HepG2 (cell line): ENCODE results near the gene CISD2. TPM values are rescaled to one million over a fixed set of nuclear protein-coding genes. Genes with fewer than 3 reads are reported as not detected.

ENCODE experiments used
- ADNP ChIP-seq: sonication (generic); formaldehyde crosslinking; IDR thresholded peaks from 2 replicates; pipeline ENCODE4 v1.4.0; 2020; ENCODE audit warnings: missing genetic modification reagents
- ATF5 ChIP-seq: sonication (generic); formaldehyde crosslinking; IDR thresholded peaks from 2 replicates; pipeline ENCODE4 v1.4.0; 2020; ENCODE audit warnings: mild to moderate bottlenecking, low read depth, missing genetic modification reagents
- CCAR2 ChIP-seq: fragments of 200-400 bp; formaldehyde crosslinking; optimal IDR thresholded peaks from 2 replicates; pipeline ENCODE3; 2018; ENCODE audit warnings: low read depth, mild to moderate bottlenecking, low read length, moderate library complexity
- CREM ChIP-seq, 2 experiments: sonication (generic) in 1 of 2; formaldehyde crosslinking in 1 of 2; IDR thresholded peaks; 2 replicates each; pipeline versions ENCODE4 v1.4.0 to v1.6.1; 2016 to 2020; ENCODE audit warnings: antibody characterized with exemption in 1 of 2, mild to moderate bottlenecking in 1 of 2, missing genetic modification reagents in 1 of 2
- CTCF ChIP-seq: sonication (generic); formaldehyde crosslinking; IDR thresholded peaks from 2 replicates; pipeline ENCODE4 v1.5.0; 2020; ENCODE audit warnings: mild to moderate bottlenecking, missing genetic modification reagents, moderate library complexity
- ELF3 ChIP-seq: IDR thresholded peaks from 2 replicates; pipeline ENCODE4 v1.6.1; 2016; ENCODE audit warnings: missing genetic modification reagents, missing compliant biosample characterization
- NCOR1 ChIP-seq: fragments of 200-600 bp; sonication (generic); IDR thresholded peaks from 2 replicates; pipeline ENCODE4 v1.7.0; 2017; ENCODE audit warnings: antibody characterized with exemption, low read length, borderline replicate concordance
- PLSCR1 ChIP-seq: sonication (generic); formaldehyde crosslinking; IDR thresholded peaks from 2 replicates; pipeline ENCODE4 v1.5.0; 2020; ENCODE audit warnings: missing genetic modification reagents, mild to moderate bottlenecking, borderline replicate concordance
- SCMH1 ChIP-seq: sonication (generic); formaldehyde crosslinking; IDR thresholded peaks from 2 replicates; pipeline ENCODE4 v1.9.0; 2021; ENCODE audit warnings: missing genetic modification reagents, mild to moderate bottlenecking, borderline replicate concordance
- YY1 ChIP-seq: IDR thresholded peaks from 2 replicates; pipeline ENCODE4 v1.6.1; 2011; ENCODE audit warnings: low read length, low read depth, moderate library complexity, mild to moderate bottlenecking; ENCODE audit not compliant: insufficient read depth, insufficient replicate concordance
- ZBTB7B ChIP-seq: sonication (generic); formaldehyde crosslinking; IDR thresholded peaks from 2 replicates; pipeline ENCODE4 v1.4.0; 2020; ENCODE audit warnings: missing genetic modification reagents
- ZNF234 ChIP-seq: sonication (generic); formaldehyde crosslinking; conservative IDR thresholded peaks from 2 replicates; pipeline ENCODE4 v1.5.1; 2020; ENCODE audit warnings: mild to moderate bottlenecking, missing genetic modification reagents
- ZNF547 ChIP-seq: sonication (generic); formaldehyde crosslinking; IDR thresholded peaks from 2 replicates; pipeline ENCODE4 v1.5.1; 2020; ENCODE audit warnings: mild to moderate bottlenecking, missing genetic modification reagents
- ZNF556 ChIP-seq: sonication (generic); formaldehyde crosslinking; IDR thresholded peaks from 2 replicates; pipeline ENCODE4 v1.4.0; 2020; ENCODE audit warnings: mild to moderate bottlenecking, missing genetic modification reagents, borderline replicate concordance
- ZNF687 ChIP-seq: sonication (generic); formaldehyde crosslinking; IDR thresholded peaks from 2 replicates; pipeline ENCODE4 v1.5.1; 2020; ENCODE audit warnings: mild to moderate bottlenecking, missing genetic modification reagents, moderate library complexity
- ZNF781 ChIP-seq: sonication (generic); formaldehyde crosslinking; IDR thresholded peaks from 2 replicates; pipeline ENCODE4 v1.5.1; 2020; ENCODE audit warnings: borderline replicate concordance, mild to moderate bottlenecking, missing genetic modification reagents; ENCODE audit errors: not compliant biosample characterization
- polyA plus RNA-seq, 8 experiments: library from polyadenylated mRNA; depleted of rRNA in 3 of 8; stranded (reverse) in 7 of 8; unstranded in 1 of 8; fragments of >200 nt; fragmentation: Illumina TruSeq in 4 of 8; extraction: Trizol in 4 of 8; gene quantifications; 2 replicates each; pipeline versions ENCODE4 v1.2.1 to v1.2.3, GENCODE V29; 2011 to 2016; ENCODE audit warnings: low read depth in 4 of 8, missing spikeins in 1 of 8, mixed read lengths in 1 of 8; ENCODE audit not compliant: insufficient read depth in 1 of 8
- total RNA-seq, 5 experiments: library from RNA; depleted of rRNA; stranded (reverse); fragments of >200 nt; fragmentation: Illumina TruSeq; extraction: Trizol; gene quantifications; 2 replicates each; pipeline ENCODE4 v1.2.3, GENCODE V29; 2016; ENCODE audit warnings: low read depth in 1 of 5

CISD2 gene
- total and polyA plus RNA-seq, 2 of the 13 experiments (the other 11 are each of a cell fraction or from before 2014, with no cell fraction given) = 24.5 to 37.7 TPM

- TF ChIP-seq ZNF547 (CRISPR knock-in tag) (peak; percentile 46; the same call in 1 of the 2 replicates), CCAR2 (peak; percentile 7), CREM (IDR thresholded peaks at IDR 0.05) (peak; percentile 34; the same call in 1 of the 2 replicates), CREM (CRISPR knock-in tag; IDR thresholded peaks at IDR 0.05) (no peak), ZNF687 (CRISPR knock-in tag) (peak; percentile 88), ZNF234 (CRISPR knock-in tag) (no peak), ZNF781 (CRISPR knock-in tag) (peak; percentile 66), ZBTB7B (CRISPR knock-in tag) (peak; percentile 39; the same call in 1 of the 2 replicates), NCOR1 (0 out of 2 replicates have a peak, but pooled peaks have one; percentile 15), ADNP (CRISPR knock-in tag) (no peak), SCMH1 (CRISPR knock-in tag) (no peak), PLSCR1 (CRISPR knock-in tag) (no peak), YY1 (peak; percentile 93), CTCF (CRISPR knock-in tag) (peak; percentile 49), ATF5 (CRISPR knock-in tag) (no peak), ZNF556 (CRISPR knock-in tag) (0 out of 2 replicates have a peak, but pooled peaks have one; percentile 85), ELF3 (peak; percentile 4)
Measured at GRCh38 chr4:102826890-102827673, 41.7 kb upstream of the CISD2 start, which contains the start of gene UBE2D3 (continued).
